Activated CD4-positive, CD25-positive, alpha-beta regulatory T cell treated with anti-CD3 and anti-CD28 coated beads, Interleukin-2, amount 50 U/mL, for 16 hours (primary cell): ENCODE data around the gene SORCS2.

Experiments
- DNase-seq: peaks from one replicate; pipeline ENCODE4 v3.0.0-alpha.2; 2020; ENCODE audit warnings: low read depth, low spot score

SORCS2 gene

GRCh38 chr4:7741946-7742806 lies 549.8 kb downstream of the SORCS2 start:
- no peak for DNase-seq

- DNase-seq: no peak
Measured at GRCh38 chr4:7742807-7743280, 550.5 kb downstream of the SORCS2 start.

DNA sequence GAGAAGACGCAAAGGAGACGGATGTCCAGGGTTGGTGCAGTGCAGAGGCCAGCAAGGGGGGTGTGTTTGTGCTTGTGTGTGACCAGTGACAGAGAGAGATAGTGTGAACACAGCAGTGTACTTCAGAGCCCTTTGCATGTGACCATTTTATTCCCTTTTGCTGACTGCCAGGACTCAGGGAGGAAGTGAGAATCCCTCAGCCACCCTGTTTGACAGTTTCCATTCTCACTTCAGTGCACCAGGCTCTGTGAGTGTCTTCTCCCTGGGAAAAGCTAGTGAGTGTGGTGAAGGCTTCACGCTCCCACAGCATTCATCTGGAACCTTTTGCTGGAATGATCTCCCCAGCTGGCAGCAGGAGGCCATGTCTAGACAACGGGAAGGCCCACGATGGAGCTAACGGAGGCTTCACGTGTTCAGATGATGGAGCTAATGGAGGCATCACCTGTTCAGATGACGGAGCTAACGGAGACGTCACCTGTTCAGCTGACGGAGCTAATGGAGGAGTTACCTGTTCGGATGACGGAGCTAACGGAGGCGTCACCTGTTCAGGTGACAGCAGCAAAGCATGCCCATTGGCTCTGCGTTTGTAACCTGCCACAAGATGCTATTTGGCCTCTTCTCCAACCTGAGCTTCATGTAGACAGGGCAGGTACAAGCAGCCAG lies 551.9 kb downstream of the SORCS2 start:
- no peak for DNase-seq

GRCh38 chr4:7745301-7745885 lies 553.1 kb downstream of the SORCS2 start:
- DNase-seq: no peak

DNA sequence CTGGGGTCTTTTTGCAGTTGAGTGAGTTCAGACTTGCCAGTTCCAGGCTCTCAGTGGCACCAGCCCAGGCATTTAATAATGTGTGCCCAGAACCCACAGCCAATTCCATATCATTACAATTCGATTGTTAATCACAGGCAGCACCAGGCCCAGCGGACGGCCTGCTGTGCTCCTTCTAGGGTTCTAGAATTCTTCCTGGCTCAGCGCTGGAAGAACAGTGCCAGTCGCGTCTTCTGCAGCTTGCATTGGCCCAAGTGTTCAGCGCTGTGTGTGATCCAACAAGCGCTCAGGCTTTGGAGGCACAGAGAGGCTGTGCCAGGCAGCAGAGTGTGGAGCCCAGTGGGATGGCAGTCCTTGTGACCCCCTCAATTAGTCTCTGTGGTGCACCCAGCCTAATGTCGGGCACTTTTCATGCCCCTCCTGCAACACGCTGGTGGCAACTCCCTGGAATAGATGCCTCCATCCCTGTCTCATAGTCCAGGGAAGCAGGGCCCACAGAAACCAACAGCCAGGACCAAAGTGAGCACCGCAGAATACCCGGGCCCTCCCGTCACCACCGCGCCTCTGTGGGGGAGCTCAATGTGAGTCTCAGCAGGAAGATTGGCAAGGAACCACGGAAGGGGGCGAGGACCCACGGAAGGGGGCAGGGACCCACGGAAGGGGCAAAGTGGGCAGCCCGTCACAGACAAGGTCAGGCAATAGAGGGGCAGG lies 554.2 kb downstream of the SORCS2 start:
- DNase-seq: no peak

- no peak for DNase-seq
Measured at GRCh38 chr4:7747062-7747385, 554.7 kb downstream of the SORCS2 start.

DNA sequence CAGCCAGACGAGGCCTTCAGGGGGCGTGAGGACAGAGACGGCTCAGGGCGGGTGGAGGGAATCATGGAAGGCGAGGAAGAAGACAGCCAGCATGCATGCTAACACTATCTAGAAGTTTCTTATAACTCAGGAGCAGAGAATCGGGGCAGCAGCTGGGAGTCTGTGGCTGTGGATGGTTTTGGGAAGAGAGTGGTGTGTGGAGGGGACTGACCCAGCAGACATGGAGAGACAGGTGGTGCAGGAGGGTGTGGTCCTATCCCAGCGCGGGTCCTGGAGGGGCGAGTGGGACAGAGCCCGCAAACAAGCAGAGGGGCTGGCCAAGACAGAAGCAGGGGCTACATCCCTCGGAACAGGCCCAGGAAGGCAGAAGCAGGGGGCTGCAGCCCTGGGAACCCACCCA lies 555.2 kb downstream of the SORCS2 start:
- DNase-seq: no peak

DNA sequence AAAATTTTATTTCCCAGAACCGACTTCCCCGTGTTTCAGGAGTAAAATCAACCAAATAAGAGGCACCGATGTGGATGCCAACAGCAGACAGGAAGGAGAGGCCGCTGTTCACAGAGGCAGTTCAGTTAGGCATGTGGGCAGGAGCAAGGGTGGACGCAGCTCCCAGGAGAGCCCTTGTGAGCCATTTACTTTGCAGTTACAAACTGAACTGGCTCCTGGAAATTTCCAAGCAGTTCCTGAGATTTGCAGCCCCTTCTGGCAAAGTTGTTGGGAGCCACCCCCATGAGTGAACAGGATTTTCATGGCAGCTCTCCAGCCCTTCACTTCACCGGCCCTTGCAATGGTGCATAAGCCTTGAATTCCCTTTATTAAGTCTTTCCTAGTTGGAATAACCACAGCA lies 558.2 kb downstream of the SORCS2 start:
- DNase-seq: no peak

DNA sequence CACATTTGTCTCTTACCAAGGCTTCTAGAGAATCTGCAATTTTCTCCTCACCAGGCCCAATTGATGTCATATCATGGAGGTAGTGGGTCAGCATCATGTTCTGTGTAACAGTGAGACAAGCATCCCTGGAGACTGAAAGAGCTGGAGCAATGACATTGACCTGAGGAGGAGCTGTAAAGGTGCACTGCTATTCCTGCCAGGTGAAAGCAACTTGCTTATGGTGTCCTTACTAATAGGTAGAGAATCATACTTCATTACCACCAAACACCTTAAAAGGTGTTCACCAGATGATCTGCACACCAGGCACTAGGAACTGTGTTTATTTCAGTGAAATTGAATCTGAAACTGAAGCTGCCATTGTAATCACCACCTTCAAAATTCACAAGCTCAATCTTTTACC lies 558.6 kb downstream of the SORCS2 start:
- no peak for DNase-seq

- no peak for DNase-seq
Measured at GRCh38 chr4:7752649-7753048, 560.3 kb downstream of the SORCS2 start.

- DNase-seq: no peak
Measured at GRCh38 chr4:7753271-7753670, 560.9 kb downstream of the SORCS2 start.

GRCh38 chr4:7753931-7754465 lies 561.7 kb downstream of the SORCS2 start:
- DNase-seq: no peak

DNA sequence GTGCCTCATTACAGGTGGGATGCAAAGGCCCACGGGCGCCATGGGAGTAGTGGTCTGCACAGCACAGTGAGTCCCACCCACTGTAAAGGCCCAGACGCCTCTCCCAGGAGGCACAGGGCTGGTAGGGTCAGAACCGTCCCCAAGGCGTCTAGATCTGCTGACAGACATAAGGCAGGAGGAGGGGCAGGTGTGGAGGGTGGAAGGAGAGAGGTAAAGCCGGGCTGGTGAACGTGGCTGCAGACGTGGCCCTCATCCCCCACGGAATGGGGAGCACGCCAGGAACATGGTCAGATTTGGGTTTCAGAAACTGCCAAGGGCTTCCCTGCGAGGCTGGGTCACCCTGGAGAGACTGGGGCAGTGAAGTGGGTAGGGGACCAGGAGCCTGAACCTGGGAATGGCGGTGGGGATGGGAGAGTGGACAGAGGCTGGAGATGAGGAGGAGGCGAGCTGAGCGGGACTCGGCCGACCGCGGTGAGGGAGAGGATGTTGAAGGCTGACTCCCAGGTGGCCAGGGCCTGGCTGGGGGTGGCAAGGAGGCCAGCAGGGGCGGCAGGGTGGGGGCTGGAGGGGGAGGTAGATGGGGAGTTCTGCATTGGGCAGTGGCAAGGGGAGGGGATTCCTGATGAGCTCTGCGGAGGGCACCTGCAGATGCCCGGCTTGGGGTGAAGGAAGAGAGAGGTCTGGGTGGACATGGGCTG lies 562.4 kb downstream of the SORCS2 start:
- DNase-seq: no peak

DNA sequence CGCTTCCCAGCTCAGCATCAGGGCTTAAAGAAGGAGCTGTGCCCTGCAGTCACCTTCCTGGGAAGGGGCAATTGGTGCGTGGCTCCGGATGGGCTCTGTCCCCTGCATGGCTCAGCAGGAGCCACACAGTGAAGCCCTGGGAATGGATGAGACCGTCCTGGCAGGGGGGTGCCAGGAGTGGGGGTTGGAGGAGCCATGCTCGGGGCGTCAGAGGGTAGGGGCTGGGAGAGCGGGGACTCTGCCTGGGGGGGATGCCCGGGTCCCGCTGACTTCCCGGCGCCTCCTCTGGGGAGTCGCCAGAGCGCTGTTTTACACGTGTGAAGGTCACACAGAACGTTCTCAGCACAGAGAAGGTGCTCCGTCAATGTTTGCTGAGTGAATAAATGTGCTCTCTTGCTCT lies 563.2 kb downstream of the SORCS2 start:
- no peak for DNase-seq

DNA sequence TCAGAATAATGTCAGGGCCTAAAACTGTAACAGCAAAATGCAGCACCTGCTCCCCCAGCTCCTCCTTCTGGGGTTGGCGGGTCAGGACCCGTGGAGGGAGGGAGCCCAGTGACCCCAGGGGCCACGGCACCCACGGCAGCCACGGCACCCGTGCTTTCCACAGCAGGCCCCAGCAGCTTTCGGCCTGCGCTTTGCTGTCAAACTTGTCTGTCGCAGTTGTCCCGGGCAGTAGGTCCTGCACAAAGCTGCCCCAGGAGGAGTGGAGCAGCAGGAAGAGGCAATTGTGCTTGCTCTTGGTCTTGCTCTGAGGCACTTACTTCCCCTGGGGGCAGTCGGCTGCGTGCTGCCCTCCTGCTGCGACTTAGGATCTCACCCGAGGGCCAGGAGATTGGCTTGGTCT lies 563.7 kb downstream of the SORCS2 start:
- DNase-seq: no peak

GRCh38 chr4:7756561-7757355 lies 564.4 kb downstream of the SORCS2 start:
- no peak for DNase-seq

- DNase-seq: no peak
Measured at GRCh38 chr4:7757501-7758471, 565.4 kb downstream of the SORCS2 start.

GRCh38 chr4:7758476-7758875 lies 566.1 kb downstream of the SORCS2 start:
- DNase-seq: no peak

DNA sequence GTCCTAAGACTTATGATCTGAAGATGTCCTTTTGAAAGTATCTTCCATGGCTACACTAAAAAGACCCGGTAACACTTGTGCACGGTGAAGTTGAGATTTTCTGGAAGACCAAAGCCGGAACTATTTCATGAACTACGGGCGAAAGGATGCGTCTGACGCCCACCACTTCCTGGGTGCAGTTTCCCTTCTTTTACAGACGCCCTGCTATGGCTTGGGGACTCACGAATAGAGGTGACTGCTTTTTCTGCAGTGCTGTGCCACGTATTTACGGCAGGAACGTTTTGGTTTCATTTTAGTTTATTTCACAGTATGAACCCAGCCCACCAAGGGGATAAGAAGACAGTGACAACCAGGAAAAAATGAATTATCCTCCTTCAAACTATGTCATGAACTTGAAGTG lies 566.9 kb downstream of the SORCS2 start:
- DNase-seq: peak; percentile 41
